Measurements from ENCODE around the gene CDH23. TPM values are rescaled to one million over a fixed set of nuclear protein-coding genes. Genes with fewer than 3 reads are reported as not detected.

The CDH23 gene
- total RNA-seq, 2 donors from 2014 or later, result 28.5 to 58.7 TPM

GRCh38 chr10:71390461-71390835 lies 6.3 kb upstream of the CDH23 start:
- TF ChIP-seq POLR2A (IDR thresholded peaks at IDR 0.05) (no peak), CTCF (IDR thresholded peaks at IDR 0.05) (no peak)
- DNase-seq (no peak), ATAC-seq (no peak)
- no peaks in the 10 kb centered on the region for H3K9me3 ChIP-seq
- WGBS, 2 donors, result 25 to 29% methylated on average over 8 to 10 of the region's 10 CpGs
- H3K27ac ChIP-seq, result no peak overlapping the region
- H3K4me3 ChIP-seq, result no peak overlapping the region
- H3K27me3 ChIP-seq, result no peaks in the 10 kb centered on the region
- H3K4me1 ChIP-seq, result no peaks in the 10 kb centered on the region
- intact Hi-C loops (cut with DNase I), result no loop called here
- H3K36me3 ChIP-seq (replicated peaks in 1 of 2; ENCODE audit: insufficient read depth in 1 of 2, low read depth in 2 of 2), result no peaks in the 10 kb centered on the region

GRCh38 chr10:71390921-71391690 lies 5.6 kb upstream of the CDH23 start:
- DNase-seq, result no peak
- no peaks in the 10 kb centered on the region for H3K27me3 ChIP-seq
- H3K27ac ChIP-seq, result no peak overlapping the region
- TF ChIP-seq CTCF (IDR thresholded peaks at IDR 0.05) (no peak), POLR2A (IDR thresholded peaks at IDR 0.05) (no peak)
- 43 to 66% methylated on average over 3 of the region's 3 CpGs for WGBS, 2 donors
- intact Hi-C loops (cut with DNase I), result no loop called here
- H3K36me3 ChIP-seq (replicated peaks in 1 of 2; ENCODE audit: insufficient read depth in 1 of 2, low read depth in 2 of 2), result no peaks in the 10 kb centered on the region
- no peaks in the 10 kb centered on the region for H3K9me3 ChIP-seq
- H3K4me3 ChIP-seq, result no peak overlapping the region
- ATAC-seq, result no peak
- H3K4me1 ChIP-seq, result no peaks in the 10 kb centered on the region

GRCh38 chr10:71391701-71392100 lies 5.0 kb upstream of the CDH23 start:
- no peaks in the 10 kb centered on the region for H3K4me1 ChIP-seq
- no peak overlapping the region for H3K4me3 ChIP-seq
- no peaks in the 10 kb centered on the region for H3K9me3 ChIP-seq
- H3K36me3 ChIP-seq (replicated peaks in 1 of 2; ENCODE audit: insufficient read depth in 1 of 2, low read depth in 2 of 2), result no peaks in the 10 kb centered on the region
- no peak for TF ChIP-seq CTCF (IDR thresholded peaks at IDR 0.05)
- no peak for TF ChIP-seq POLR2A (IDR thresholded peaks at IDR 0.05)
- no peaks in the 10 kb centered on the region for H3K27me3 ChIP-seq
- no peak for DNase-seq
- WGBS, 2 donors, result 62 to 74% methylated on average over 5 of the region's 5 CpGs
- ATAC-seq, result no peak
- intact Hi-C loops (cut with DNase I), result no loop called here
- H3K27ac ChIP-seq, result no peak overlapping the region

- H3K4me3 ChIP-seq, result no peak overlapping the region
- TF ChIP-seq POLR2A (IDR thresholded peaks at IDR 0.05) (no peak), CTCF (IDR thresholded peaks at IDR 0.05) (no peak)
- peaks cover 5% of the 10 kb centered on the region for H3K4me1 ChIP-seq
Measured at GRCh38 chr10:71392292-71392691, 4.4 kb upstream of the CDH23 start.

More at GRCh38 chr10:71392292-71392691, 4.4 kb upstream of the CDH23 start:
- intact Hi-C loops (cut with DNase I), result no loop called here
- Histone ChIP-seq H3K27ac (no peak overlapping the region), H3K9me3 (no peaks in the 10 kb centered on the region), H3K27me3 (no peaks in the 10 kb centered on the region), H3K36me3 (replicated peaks in 1 of 2; ENCODE audit: insufficient read depth in 1 of 2, low read depth in 2 of 2) (no peaks in the 10 kb centered on the region)
- WGBS, 2 donors, result 9 to 18% methylated on average over 1 of the region's 1 CpG
- ATAC-seq (no peak), DNase-seq (no peak)
